A549 (cell line): Measurements from ENCODE around the gene EVI5L.

Experiments used
- CBX2 ChIP-seq: fragments of 200-600 bp; sonication (generic); IDR thresholded peaks from 2 replicates; pipeline ENCODE4 v1.6.1; 2016; ENCODE audit warnings: low read depth, mild to moderate bottlenecking, borderline replicate concordance
- CHD4 ChIP-seq: fragments of 200-600 bp; sonication (generic); IDR thresholded peaks from 2 replicates; pipeline ENCODE4 v1.6.1; 2016; ENCODE audit warnings: antibody characterized with exemption, mild to moderate bottlenecking, borderline replicate concordance
- CTCF ChIP-seq: fragments of >200 bp; sonication (Bioruptor Twin); formaldehyde crosslinking; IDR thresholded peaks from 3 replicates; pipeline ENCODE4 v1.5.1; 2016
- E2F6 ChIP-seq: IDR thresholded peaks from 2 replicates; pipeline ENCODE4 v1.6.1; 2012; ENCODE audit warnings: low read depth, borderline replicate concordance
- HOXB5 ChIP-seq: fragments of 250-450 bp; sonication (Bioruptor Pico); IDR thresholded peaks from 2 replicates; pipeline ENCODE4 v1.5.0; 2020; ENCODE audit warnings: mild to moderate bottlenecking, moderate library complexity
- KDM5A ChIP-seq: fragments of 200-600 bp; sonication (generic); IDR thresholded peaks from 2 replicates; pipeline ENCODE4 v1.6.1; 2016; ENCODE audit warnings: antibody characterized with exemption, mild to moderate bottlenecking
- MAFK ChIP-seq: fragments of 450-650 bp; IDR thresholded peaks from 2 replicates; pipeline ENCODE4 v1.6.1; 2014; ENCODE audit not compliant: partially characterized antibody
- POLR2A ChIP-seq: IDR thresholded peaks from 2 replicates; pipeline ENCODE4 v1.6.1; 2012; ENCODE audit warnings: mild to moderate bottlenecking, low read length
- RAD21 ChIP-seq, 2 experiments: fragments of >200 bp in 1 of 2; sonication (Bioruptor Twin) in 1 of 2; formaldehyde crosslinking in 1 of 2; IDR thresholded peaks in 1 of 2; conservative IDR thresholded peaks in 1 of 2; 2 replicates in 1 of 2; 3 replicates in 1 of 2; pipeline ENCODE4 v1.6.1; 2012 to 2018; ENCODE audit warnings: inconsistent platforms in 1 of 2
- REST ChIP-seq: fragments of 200-600 bp; sonication (generic); IDR thresholded peaks from 2 replicates; pipeline ENCODE4 v1.6.1; 2016; ENCODE audit warnings: antibody characterized with exemption, mild to moderate bottlenecking, moderate library complexity
- RFX5 ChIP-seq: fragments of 450-650 bp; IDR thresholded peaks from 2 replicates; pipeline ENCODE4 v1.7.1; 2014; ENCODE audit warnings: antibody characterized with exemption, mild to moderate bottlenecking, moderate library complexity

- no peak for TF ChIP-seq CTCF
- no peak for TF ChIP-seq REST
- TF ChIP-seq E2F6, result no peak
- no peak for TF ChIP-seq MAFK
- TF ChIP-seq CBX2, result no peak
- TF ChIP-seq HOXB5 (CRISPR knock-in tag), result no peak
- TF ChIP-seq RFX5, result no peak
- TF ChIP-seq POLR2A, result no peak
- no peak for TF ChIP-seq RAD21 (conservative IDR thresholded peaks at IDR 0.05 in 1 of 2, IDR thresholded peaks at IDR 0.05 in 1 of 2)
- no peak for TF ChIP-seq CHD4
- TF ChIP-seq KDM5A, result no peak
Measured at GRCh38 chr19:7905859-7906258, 75.8 kb downstream of the EVI5L start.
